CD4-positive, alpha-beta T cell treated with Interferon alpha-2 for 1 hour (primary cell): Measurements from ENCODE around the gene UHRF1.

Experiments
- DNase-seq, 2 donors: peaks; one replicate each; pipeline ENCODE4 v3.0.0-alpha.2; 2020 to 2022

The UHRF1 gene

GRCh38 chr19:4991996-4992698 lies 82.8 kb downstream of the UHRF1 start:
- no peak for DNase-seq

DNA sequence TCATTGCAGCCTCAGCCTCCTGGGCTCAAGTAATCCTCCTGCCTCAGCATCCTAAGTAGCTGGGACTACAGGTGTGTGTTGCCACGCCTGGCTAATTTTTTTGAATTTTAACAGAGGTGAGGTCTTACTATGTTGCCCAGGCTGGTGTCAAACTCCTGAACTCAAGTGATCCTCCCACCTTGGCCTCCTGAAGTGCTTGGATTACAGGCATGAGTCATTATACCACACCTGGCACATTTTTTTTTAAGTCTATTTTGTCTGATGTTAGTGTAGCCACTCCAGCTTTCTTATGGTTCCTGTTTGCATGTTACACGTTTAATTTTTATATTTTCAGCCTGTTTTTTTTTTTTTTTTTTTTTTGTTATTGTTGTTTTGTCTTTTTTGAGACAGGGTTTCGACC lies 84.4 kb downstream of the UHRF1 start:
- no peak for DNase-seq

GRCh38 chr19:4996701-4997100 lies 87.4 kb downstream of the UHRF1 start:
- no peak for DNase-seq

GRCh38 chr19:4997297-4997696 lies 88.0 kb downstream of the UHRF1 start:
- DNase-seq, result no peak

DNA sequence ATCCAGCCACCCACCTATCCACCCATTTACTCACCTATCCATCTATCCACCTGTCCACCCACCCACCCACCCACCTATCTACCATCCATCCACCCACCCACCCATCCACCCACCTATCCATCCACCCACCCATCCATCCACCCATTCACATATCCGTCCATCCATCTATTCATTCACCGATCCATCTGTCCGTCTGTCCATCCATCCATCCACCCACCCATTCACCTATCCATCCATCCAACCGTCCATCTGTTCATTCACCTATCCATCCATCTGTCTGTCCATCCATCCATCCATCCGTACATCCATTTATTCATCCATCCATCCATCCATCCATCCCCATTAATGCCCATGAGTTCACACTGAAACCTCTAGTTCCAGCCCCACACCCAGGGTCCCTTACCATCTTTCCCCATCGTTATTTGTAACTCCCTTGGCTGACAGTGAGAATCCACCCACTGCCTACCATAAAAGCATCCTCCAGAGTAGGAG lies 90.9 kb downstream of the UHRF1 start:
- DNase-seq, result no peak

DNA sequence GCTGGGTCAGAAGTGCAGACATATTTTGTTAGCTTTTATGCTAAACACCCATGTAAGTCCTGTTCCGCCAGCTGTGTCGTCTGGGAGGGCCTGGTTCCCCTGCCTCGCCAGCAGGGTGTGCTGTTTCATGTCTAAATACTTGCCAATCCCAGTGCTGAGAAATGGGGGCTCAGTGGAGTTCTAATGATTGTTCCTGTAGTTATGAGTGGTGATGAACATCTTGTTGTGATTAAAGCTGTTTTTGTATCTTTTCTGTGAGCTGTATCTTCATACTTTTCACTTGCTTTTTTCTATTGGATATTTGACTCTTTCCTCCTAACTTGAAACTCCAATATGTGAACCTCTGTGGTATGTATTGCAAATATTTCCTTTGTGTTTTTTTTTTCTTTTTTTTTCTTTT lies 92.3 kb downstream of the UHRF1 start:
- peak; percentile 15 to 34 for DNase-seq

GRCh38 chr19:5002143-5002542 lies 92.8 kb downstream of the UHRF1 start:
- DNase-seq, result no peak

- no peak for DNase-seq
Measured at GRCh38 chr19:5003781-5004180, 94.5 kb downstream of the UHRF1 start.

- no peak for DNase-seq
Measured at GRCh38 chr19:5005096-5005495, 95.8 kb downstream of the UHRF1 start.

GRCh38 chr19:5006201-5006600 lies 96.9 kb downstream of the UHRF1 start:
- DNase-seq, result no peak

DNA sequence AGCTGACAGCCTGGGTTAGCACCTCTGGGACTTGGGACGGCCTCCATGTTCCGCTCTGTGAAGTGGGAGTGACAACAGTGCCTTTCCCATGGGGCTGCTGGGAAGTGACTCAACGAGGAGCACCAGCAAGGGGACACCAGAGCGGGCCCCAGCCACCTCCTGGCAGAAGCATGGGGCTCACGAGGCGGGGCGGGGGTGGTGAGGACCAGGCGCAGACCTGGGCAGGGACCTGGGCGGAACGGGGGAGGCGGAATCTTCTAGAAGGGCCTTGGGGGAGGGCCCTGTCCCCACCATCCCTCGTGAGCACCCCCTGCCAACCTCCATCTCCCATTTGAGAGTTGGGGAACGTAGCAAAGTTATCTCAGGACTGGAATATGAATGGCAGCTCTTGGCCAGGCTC lies 97.5 kb downstream of the UHRF1 start:
- DNase-seq, result no peak
